Loucy (cell line): ENCODE results near the gene PHF20.

Experiments
- CTCF ChIP-seq: fragments of 200-600 bp; sonication (generic); conservative IDR thresholded peaks from 2 replicates; pipeline ENCODE4 v1.5.1; 2014; ENCODE audit warnings: mild to moderate bottlenecking, antibody characterized with exemption, low read length
- EZH2phosphoT487 ChIP-seq: fragments of 200-600 bp; IDR thresholded peaks from 2 replicates; pipeline ENCODE4 v1.6.1; 2018; ENCODE audit warnings: antibody characterized with exemption, mild to moderate bottlenecking, moderate library complexity, borderline replicate concordance

DNA sequence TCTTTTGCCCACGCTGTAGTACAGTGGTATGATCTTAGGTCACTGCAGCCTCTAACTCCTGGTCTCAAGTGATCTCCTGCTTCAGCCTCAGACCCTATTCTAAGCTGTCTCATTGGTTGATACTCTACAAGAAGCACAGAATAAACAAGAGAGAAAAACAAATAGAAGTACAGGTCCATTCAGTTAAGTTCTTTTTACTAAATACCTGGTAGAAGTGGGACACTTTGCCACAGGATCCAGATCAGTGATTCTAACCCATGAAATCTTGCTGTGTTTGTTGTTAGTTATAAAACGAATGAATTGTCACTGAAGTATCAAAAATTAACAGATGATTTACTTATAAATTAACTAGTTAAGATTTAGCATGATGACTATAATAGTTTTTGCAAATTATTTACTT, 105.8 kb downstream of the PHF20 start:
- no peak for TF ChIP-seq CTCF
- no peak for TF ChIP-seq EZH2phosphoT487
